ENCODE data around the gene MRPS18A. TPM values are rescaled to one million over a fixed set of nuclear protein-coding genes. Genes with fewer than 3 reads are reported as not detected.

The MRPS18A gene
- total RNA-seq, 4 donors from 2014 or later = 43.7 to 57.4 (median 51.4) TPM

- Histone ChIP-seq H3K27me3 (no peaks in the 10 kb centered on the region), H3K4me1 (peaks cover 11 to 60% (median 16%) of the 10 kb centered on the region in 3 donors), H3K9me3 (no peaks in the 10 kb centered on the region), H3K4me3 (no peak overlapping the region), H3K27ac (no peak overlapping the region), H3K36me3 (peaks cover 4 to 63% (median 7%) of the 10 kb centered on the region in 3 donors)
- 83 to 100% methylated on average over 1 of the region's 1 CpG for WGBS, 2 donors
- intact Hi-C loops (cut with DNase I) = no loop called here
- no peak for TF ChIP-seq POLR2A (IDR thresholded peaks at IDR 0.05)
- TF ChIP-seq, protein P1, sequence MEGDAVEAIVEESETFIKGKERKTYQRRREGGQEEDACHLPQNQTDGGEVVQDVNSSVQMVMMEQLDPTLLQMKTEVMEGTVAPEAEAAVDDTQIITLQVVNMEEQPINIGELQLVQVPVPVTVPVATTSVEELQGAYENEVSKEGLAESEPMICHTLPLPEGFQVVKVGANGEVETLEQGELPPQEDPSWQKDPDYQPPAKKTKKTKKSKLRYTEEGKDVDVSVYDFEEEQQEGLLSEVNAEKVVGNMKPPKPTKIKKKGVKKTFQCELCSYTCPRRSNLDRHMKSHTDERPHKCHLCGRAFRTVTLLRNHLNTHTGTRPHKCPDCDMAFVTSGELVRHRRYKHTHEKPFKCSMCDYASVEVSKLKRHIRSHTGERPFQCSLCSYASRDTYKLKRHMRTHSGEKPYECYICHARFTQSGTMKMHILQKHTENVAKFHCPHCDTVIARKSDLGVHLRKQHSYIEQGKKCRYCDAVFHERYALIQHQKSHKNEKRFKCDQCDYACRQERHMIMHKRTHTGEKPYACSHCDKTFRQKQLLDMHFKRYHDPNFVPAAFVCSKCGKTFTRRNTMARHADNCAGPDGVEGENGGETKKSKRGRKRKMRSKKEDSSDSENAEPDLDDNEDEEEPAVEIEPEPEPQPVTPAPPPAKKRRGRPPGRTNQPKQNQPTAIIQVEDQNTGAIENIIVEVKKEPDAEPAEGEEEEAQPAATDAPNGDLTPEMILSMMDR (IDR thresholded peaks at IDR 0.05) = no peak
- no peak for DNase-seq
These were observed 3.7 kb downstream of the MRPS18A start for GRCh38 chr6:43683708-43684455.

GRCh38 chr6:43682724-43683429 lies 4.7 kb downstream of the MRPS18A start:
- H3K27me3 ChIP-seq = no peaks in the 10 kb centered on the region
- no peak for TF ChIP-seq POLR2A (IDR thresholded peaks at IDR 0.05)
- TF ChIP-seq, protein P1 (IDR thresholded peaks at IDR 0.05) = no peak
- 66 to 69% methylated on average over 8 of the region's 8 CpGs for WGBS, 2 donors
- no peaks in the 10 kb centered on the region for H3K9me3 ChIP-seq
- intact Hi-C loops (cut with DNase I) = no loop called here
- H3K4me1 ChIP-seq = peaks cover 10 to 54% (median 11%) of the 10 kb centered on the region in 3 donors
- H3K4me3 ChIP-seq = no peak overlapping the region
- peaks cover 4 to 73% (median 10%) of the 10 kb centered on the region in 3 donors for H3K36me3 ChIP-seq
- no peak for DNase-seq
- H3K27ac ChIP-seq = no peak overlapping the region

DNA sequence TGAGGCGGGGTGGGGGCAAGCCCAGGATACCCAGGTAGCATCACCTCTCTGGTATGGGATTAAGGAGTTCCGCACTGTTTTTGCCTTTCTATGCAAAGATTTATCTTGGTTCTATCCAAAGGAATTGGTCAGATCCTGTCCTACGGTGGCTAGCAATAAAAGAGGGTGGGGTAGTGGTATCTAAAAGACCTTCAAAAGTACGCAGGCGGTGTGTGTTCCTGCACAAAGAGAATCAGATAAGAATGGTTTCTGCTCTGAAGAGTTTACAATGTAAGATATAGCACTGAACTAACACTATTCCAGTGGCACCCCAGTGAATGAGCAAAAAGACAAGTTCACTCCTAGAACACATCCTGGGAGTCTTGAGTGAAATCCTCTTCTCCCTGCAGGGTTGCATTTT lies 6.3 kb downstream of the MRPS18A start:
- H3K9me3 ChIP-seq = no peaks in the 10 kb centered on the region
- no peaks in the 10 kb centered on the region for H3K27me3 ChIP-seq
- H3K4me1 ChIP-seq = peaks cover 2 to 44% (median 4%) of the 10 kb centered on the region in 3 donors
- intact Hi-C loops (cut with DNase I) = no loop called here
- no peak overlapping the region for H3K4me3 ChIP-seq
- 85 to 94% methylated on average over 4 to 5 of the region's 5 CpGs for WGBS, 2 donors
- DNase-seq = no peak
- H3K36me3 ChIP-seq = peaks cover 14 to 89% (median 16%) of the 10 kb centered on the region in 3 donors
- no peak overlapping the region for H3K27ac ChIP-seq
- no peak for TF ChIP-seq POLR2A (IDR thresholded peaks at IDR 0.05)
- TF ChIP-seq, protein P1 (IDR thresholded peaks at IDR 0.05) = no peak

- H3K27me3 ChIP-seq = no peaks in the 10 kb centered on the region
- peaks cover 14 to 97% (median 16%) of the 10 kb centered on the region in 3 donors for H3K36me3 ChIP-seq
- peaks cover 0 to 36% (median 0%) of the 10 kb centered on the region in 3 donors for H3K4me1 ChIP-seq
- H3K27ac ChIP-seq = no peak overlapping the region
- no peak for TF ChIP-seq POLR2A (IDR thresholded peaks at IDR 0.05)
- TF ChIP-seq, protein P1 (IDR thresholded peaks at IDR 0.05) = no peak
- no peak overlapping the region for H3K4me3 ChIP-seq
- 73 to 83% methylated on average over 8 of the region's 11 CpGs for WGBS, 2 donors
- no peaks in the 10 kb centered on the region for H3K9me3 ChIP-seq
- no peak for DNase-seq
- intact Hi-C loops (cut with DNase I) = no loop called here
These were observed 7.0 kb downstream of the MRPS18A start for GRCh38 chr6:43680308-43681200.

All from esophagus squamous epithelium (tissue), 5 donors.